NCI-H2227 treated with DMSO at 0.1 percent for 48 hours (cell line): ENCODE measurements around the gene PRKCE.

Source experiments
- DNase-seq: peaks from one replicate; lab custom pipeline; 2025; lab: John Stamatoyannopoulos, UW

PRKCE gene

DNA sequence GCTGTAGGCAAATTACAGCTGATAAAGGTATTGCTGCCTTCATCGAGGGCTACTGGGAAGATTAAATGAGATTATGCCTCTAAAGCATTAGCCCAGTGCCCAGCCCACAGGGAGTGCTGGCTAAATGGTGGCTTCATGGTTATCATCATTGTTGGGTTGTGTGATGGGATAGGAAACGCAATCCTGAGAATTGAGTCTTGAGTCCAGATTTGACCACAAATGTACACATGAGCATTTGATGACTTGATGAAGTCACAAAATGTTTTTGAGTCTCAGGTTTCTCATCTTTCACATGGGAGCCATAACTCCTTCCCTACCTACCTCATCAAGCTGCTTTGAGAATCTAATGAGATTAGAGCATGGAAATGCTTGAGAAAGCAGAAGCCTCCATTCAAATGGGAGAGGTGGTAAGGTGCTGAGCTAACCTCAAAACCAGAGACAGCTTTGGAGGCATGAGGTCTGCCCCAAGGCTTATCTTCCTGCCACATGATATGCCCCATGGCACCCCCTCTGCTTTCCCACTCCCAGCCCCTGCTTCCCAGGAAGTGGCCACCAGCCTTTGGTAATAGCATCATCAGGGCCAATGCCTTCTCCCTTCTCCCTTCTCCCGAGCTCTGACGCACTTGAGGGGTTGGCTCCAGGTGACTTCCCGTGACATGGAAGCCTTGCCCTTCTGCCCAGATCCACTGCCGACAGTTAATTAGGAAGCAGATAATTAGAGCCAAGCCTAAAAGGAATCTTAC is 496.3 kb downstream of the PRKCE start:
- no peak for DNase-seq

DNA sequence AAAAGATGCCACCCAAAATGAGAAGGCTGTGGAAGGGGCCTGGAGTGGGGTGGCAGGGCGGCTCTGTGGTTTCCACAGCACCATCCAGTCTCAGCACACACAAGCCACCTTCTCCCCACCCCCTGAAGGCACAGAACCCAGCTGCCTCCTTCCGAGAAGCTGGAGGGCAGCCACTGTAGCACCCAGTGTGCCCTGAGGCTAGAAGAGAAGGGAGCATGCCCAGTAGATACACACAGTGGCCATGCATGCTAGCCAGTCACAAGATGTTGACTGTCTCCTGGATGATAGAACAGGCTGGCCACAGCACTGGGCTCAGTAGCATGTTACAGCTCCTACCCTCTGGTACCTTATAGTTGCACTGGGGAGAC is 496.9 kb downstream of the PRKCE start:
- DNase-seq: no peak

DNA sequence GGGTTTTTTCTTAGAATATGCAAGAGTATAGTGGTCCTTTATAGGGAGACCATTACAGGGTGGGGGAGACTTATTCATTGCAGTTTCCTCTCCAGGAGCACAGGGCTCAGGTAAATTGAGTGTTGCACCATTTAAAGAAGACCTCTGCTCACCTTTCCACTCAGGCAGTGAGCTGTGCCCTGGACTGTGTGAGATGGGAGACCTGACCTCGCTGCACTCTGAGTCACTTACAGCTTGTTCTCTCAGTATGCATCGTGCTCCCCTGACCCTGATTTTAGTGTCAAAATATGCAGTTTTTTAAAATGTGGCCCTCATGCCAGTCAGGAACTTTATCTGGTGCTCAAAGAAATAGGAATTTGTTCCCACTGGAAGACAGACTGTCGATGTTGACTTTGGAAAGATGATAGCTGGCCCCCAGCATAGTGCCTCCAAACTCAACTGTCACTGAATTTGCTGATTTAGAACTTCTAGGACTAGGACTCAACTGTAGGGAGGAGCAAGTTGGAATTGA is 499.0 kb downstream of the PRKCE start:
- DNase-seq: no peak

DNA sequence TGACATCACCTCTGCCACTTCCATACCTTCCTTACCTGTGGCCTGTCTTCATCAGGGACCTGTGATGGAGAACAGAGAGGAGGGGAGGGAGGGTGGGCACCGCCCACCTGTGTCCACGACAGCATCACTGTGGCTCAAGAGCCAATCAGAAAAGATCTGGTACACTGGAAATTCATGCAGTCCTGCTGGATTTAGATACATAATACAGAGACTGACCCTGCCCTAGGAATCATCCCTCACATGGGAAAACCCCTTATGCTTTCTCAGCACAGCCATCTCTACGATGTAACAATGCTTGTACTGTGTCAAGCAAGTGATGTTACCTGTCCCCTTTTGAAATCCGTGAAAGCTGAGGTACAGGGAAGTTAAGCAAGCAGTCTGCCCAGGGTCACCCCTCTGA is 500.1 kb downstream of the PRKCE start:
- DNase-seq: no peak

DNA sequence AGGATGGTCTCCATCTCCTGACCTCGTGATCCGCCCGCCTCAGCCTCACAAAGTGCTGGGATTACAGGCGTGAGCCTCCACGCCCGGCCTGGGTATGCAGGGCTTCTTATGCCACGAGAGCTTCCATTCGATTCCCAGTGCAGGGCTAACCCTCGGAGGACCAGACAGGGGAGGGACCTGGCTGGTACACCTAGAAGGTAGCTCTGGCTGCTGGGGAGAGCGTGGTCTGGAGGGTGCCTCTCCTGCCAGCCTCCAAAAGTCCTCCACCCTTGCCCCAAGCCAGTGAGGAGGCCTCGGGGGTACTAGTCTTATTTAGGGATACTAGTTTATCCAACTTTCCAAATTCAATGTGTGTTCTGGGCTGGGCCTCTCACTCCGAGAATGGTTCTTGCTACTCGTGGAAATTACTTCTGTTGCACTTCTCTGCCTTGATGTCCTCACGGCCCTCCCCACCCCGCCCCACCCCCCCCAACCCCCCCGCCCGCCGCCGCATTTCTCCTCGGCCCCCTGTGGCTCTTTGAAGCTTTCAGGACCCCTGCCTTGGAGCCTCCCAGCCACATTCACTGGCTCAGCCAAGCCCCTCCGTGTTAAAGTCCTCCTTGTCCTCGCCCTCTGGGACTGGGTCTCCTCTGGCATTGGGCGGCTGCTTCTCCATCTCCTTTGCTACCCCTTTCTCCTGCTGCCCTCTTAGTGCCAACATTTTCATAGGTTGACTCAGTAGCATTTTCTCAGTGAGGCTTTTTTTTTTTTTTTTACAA is 502.7 kb downstream of the PRKCE start:
- no peak for DNase-seq

DNA sequence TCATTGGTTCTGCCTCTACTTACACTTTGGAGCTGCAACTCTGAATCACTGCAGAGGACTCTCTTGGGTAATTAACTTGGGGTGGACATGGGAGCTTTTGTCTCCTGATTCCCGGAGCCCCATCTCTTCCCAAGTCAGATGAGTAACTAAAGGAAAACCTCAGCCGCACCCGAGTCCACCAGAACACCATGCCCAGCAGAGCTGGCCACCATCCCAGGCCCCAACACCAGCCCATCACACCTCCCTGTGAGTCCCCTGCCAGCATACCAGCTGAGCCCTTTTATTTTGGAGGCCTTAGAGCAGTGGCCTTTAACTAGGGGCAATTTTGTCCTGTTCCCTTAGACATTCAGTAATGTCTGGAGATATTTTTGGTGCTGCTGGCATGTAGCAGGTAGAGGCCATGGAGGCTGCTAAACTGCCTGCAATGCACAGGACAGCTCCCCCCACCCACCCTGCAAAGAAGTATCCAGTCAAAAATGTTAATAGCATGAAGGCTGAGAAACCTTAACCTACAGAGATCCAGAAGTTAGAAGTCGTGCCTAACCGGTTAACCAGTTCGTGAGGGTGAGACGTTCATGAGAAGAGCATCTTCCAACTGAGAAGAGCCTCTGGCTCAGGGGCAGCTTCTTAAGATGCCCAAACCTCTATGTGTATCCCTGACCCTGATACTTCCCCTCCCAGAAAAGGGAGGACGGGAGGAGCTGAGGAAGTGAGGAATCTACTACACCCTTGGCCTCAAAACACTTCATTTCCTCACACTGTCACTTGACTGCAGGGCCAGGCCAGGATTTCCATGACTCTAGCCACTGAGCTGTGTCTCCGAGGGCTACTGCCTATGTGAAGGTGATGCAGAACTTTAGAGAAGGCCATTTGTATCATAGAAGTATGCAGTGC is 505.8 kb downstream of the PRKCE start:
- DNase-seq: no peak

DNA sequence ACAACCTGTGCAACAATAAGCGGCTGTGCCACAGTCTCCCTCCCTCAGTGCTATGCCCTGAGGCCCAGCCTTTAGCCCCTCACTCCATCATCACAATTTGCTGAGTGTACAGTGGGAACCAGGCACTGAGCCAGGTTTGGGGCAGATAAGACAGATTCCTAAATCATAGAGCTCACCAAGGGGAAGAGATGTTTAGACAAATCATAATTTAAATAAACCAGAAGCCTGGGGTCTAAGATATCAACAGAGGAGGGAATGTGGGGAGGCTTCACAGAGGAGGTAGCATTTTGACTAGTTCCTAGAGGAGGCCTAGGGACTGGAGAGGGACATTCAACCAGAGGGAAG is 506.5 kb downstream of the PRKCE start:
- no peak for DNase-seq

DNA sequence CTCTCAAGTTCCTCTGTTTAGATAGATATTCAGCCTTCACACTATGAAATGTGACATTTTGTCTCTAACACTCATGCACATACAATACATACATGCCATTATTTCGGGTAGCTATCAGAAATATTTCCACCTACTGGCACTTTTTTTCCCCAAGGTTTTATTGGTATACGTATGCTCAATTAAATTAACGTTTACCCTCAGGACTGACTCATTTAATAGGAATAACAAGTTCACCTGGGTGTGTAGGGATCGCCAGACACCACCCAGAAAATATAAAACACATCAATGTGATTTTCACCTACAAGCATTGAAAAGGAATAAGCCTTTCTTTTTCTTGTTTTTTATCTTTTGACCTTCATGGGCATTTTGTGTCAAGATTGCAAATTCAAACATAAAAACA is 507.2 kb downstream of the PRKCE start:
- DNase-seq: no peak

DNA sequence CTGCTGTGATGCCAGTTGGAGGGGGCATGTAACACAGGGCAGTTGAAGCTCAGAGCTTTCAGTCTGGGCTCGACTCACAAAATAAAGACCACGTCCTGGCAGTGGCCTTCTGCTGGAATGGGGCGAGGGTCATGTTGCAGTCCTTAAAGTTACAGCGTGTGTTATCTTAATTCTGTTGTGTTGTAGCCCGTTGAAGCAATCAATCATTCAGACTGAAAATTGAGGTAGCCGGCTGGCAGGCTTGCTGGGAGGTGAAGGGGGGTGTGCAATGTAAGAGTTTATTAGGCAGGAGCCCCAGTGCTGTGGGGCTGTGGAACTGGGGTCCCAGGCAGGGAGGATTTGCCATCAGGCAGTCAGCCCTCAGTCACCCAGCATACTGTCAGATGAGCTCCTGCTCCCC is 508.9 kb downstream of the PRKCE start:
- no peak for DNase-seq

DNA sequence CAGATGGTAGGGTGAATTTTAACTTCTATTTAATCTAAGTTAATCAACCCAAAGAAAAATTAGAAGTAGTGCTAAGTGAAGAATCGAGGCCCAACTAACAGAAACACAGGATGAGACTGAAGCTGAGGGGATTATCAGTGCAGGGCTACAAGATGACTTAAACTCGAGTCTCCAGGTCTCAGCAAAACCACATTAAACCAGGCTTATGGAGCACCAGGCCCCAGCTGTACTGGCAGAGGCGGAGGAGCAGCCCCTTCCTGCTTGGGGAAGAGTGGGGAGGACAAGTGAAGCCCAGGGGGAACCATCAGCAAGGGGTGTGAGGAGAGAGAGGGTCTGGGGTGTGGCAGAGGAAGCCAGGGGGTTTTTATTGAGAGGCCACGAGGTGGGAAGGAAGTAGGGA is 509.8 kb downstream of the PRKCE start:
- no peak for DNase-seq

DNA sequence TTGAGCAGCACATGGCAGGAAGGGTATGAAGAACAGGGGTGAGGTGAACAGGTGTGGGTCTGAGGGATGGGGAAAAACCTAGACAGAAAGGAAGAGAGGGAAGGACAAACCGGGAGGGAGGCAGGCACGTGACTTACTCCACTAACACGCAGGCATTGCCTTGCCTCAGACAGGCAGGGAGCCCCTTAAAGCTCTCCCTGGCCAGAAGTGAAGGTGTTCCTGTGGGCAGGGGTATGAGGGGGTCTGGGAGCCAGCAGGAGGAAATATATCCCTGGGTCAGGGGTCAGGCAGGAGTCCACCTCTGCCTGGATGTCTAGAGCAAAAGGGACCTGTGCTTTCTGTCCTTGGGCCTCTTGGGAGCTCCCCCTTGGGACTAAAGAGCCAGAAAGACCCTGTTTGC is 510.4 kb downstream of the PRKCE start:
- no peak for DNase-seq

DNA sequence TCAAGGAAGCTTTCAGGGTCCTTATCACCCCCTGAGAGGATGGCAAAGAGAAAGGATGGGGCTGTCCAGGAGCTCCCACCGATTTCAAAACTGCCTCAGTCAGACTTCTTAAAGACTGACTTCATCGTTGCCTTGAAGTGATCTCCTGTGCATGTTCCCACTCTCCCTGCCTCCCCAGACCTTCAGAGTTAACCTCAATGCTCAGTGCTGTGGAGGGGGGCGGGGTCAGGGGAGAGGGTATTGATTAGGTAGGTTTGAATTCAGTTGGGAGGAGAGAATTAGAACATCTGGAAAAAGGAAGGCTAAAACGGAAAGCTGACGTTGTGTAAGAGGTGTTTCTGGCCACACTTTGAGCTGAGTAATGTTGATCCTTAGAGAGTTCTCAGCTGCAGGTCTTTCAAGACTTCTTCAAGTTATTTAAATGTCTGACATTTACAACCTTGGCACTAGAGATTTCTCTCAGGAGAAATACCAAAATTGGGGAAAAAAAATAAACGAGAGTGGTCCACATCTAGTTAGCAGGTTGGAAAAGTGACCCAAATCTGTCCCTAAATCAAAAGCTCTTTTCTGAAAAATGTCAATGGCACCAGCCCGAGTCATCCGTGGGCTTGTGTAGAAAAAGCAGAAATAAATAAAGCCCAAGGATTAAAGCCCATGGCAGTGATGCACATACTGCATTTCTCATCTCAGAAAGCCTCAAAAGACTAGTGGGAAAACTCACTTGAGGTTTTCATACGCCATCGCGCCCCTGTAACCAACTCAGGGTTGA is 511.0 kb downstream of the PRKCE start:
- DNase-seq: no peak

DNA sequence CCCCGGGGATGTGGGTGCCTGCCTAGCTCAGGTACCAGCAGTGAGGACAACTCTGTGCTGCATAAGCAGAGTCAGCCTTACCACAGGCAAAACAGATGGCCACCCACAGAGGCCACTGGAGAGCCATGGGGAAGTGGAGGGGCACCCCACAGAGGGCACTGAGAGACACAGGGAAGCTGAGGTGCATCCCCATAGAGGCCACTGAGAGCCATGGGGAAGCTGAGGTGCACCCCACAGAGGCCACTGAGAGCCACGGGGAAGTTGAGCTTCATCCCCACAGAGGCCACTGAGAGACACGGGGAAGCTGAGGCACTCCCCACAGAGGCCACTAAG is 511.6 kb downstream of the PRKCE start:
- DNase-seq: no peak

DNA sequence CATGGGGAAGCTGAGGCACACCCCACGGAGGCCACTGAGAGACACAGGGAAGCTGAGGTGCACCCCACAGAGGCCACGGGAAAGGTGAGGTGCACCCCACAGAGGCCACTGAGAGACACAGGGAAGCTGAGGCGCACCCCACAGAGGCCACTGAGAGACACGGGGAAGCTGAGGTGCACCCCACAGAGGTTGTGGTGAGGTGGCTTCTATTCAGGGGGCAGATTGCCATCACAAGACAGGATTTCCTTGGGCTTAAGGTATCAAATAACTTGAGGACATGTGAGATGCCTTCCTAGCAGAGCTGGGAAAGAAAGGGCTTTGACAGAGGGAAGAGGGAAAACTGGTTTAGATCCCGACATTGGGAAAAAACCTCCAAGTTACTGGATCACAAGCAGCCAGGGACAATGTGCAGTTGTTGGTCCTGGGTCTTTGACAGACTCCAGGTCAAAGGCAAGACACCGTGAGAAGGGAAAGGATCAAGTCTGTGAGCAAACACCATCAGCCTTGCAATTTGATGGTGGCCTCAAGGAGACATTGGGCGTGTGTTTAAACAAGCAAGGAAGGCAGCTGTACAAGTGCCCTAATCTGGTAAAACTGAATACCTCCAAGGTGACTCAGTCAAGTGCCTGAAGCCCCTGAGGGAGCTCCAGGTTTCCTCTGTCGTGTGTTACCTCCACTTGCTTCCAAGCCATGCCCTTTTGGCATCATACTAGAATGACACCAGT is 512.5 kb downstream of the PRKCE start:
- DNase-seq: no peak

DNA sequence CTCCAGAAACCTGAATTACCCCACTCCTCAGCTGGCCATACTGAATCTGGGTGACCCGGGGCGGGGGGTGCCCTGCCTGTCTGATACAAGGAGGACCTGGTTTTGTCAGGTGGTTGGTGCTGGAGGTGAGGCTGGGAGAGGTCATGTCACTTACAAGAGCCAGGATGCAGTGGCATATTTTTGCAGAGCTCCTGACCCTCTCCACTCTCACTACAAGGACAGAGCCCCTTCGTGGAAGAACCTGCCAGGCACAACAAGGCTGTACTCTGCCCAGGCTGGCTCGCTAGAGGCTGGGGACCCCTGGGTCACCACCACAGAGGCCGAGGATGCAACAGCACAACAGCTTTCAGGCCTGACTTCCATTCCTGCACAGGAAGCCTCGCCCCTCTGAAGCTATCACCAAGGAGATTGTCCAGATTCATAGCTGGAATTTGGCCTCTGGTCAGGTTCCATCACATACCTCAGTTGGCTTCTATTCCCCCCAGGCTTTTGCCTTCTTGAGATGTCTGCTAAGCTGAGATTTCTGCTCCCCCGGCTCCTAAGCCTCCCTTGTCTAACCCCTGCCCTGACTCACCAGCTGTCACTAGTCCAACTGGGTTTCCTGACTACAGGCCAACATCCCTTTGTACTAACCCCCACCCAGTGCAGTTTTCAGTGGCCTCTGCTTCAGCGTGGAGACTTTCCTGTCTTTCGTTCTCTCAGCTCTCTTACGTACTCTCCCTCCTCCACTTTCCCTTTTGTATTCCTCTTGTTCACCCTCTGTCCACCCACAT is 513.2 kb downstream of the PRKCE start:
- DNase-seq: no peak

DNA sequence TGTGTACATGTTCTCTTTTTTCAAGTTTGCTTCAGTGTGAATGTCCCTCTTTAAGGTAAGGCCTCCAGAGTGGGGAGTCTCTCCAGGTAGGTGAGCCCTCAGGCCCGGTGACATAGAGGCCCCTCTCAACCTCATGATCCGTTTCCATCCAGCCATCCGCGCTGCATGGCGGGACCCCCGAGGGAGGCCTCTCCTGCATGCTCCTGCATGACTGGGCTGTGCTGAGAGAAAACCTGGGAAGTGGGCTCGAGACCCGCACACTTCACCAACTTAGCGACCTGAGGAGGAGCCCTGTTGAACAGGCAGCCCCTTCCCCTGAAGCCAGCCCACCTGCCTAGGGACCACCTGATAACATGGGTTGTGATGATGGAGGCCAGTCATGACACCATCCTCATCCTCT is 514.4 kb downstream of the PRKCE start:
- DNase-seq: no peak

DNA sequence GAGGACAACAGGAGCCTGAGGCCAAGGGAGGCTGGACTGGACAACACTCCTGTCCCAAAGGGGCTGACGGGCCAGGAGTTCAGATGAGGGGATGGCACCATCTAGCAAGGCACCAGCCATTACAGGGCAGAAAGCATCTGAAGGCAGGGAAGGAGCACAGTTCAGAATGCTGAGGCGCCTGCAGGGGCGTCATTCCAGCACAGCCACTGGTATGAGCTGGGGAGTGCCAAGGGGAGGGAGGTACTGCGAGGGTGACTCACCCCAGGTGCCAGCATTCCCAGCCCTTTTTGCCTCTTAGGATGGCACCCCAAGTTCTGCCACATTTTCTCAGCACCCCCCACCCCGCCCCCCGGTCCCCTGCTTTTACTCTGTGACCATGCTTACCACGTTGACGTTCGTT is 515.9 kb downstream of the PRKCE start:
- DNase-seq: no peak

DNA sequence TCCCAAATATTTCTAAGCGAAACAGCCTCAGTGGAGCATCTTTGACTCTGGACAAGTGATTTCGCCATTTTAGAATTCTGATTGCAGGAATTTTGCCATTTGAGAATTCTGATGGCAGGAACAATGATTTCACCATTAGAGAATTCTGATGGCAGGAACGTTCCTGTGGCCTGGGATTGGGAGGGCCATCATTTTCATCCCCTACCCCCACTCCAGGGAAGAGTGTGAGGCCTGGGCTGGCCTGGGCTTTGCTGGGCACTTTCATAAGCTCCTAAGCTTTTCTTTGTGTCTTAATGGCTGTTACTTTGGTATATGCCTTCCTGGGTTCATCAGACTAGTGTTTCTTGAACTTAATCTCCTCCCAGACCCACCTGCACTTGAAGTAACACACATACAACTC is 516.4 kb downstream of the PRKCE start:
- DNase-seq: no peak

DNA sequence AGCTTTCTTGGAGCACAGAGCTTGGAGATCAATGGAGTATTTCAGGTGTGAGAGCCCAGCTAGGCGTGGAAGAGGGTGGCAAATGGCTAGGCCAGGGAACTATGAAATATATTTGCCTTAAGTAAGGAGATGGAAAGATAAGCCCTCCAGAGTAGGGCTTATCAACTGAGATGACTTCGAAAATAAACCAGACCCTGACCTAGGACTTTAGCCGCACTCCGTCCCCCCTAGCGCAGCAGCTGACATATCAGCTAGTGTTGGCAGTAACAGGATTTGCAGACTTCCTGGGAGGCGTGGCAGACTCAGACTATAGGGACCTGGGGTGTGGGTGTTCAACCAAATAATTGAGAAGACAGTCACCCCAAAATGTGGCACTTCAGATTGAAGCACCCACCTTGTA is 518.0 kb downstream of the PRKCE start:
- DNase-seq: no peak

DNA sequence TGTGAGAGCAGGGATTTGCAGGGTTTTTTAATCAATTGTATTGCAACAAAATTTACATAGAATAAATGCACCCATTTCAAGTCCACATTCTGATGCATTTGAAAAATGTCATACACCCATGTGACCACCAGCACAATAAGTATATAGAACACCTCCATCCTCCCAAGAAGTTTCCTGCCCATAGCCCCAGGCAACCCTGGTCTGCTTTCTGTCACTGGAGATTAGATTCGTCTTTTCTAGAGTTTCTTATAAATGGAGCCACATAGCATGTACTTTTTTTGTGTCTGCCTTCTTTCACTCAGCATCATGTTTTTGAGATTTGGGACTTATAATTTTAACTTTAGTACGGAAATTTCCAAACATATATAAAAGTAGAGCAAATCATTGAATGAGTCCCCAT is 518.6 kb downstream of the PRKCE start:
- no peak for DNase-seq
